SKM-1 treated with dmso at 0.1 percent for 144 hours (cell line): ENCODE results near the gene SYNE2.
"Not testable (repeated sequence)": the region's sequence is repeated elsewhere in the genome, so short reads cannot be mapped to it uniquely, and the experiment has no call there.

Source experiments
- DNase-seq: peaks from one replicate; lab custom pipeline; 2025; ENCODE audit not compliant: unreplicated experiment; lab: John Stamatoyannopoulos, UW

Gene SYNE2

GRCh38 chr14:64117671-64118402 lies 265.0 kb downstream of the SYNE2 start:
- no peak for DNase-seq

- not testable (repeated sequence) for DNase-seq
Observed at GRCh38 chr14:64118403-64118742, 265.6 kb downstream of the SYNE2 start.

- no peak for DNase-seq
Observed at GRCh38 chr14:64118892-64119291, 266.1 kb downstream of the SYNE2 start.

- no peak for DNase-seq
Observed at GRCh38 chr14:64119500-64119899, 266.7 kb downstream of the SYNE2 start.

GRCh38 chr14:64119980-64120379 lies 267.2 kb downstream of the SYNE2 start:
- DNase-seq, result no peak

- DNase-seq, result no peak
Observed at GRCh38 chr14:64123241-64123822, 270.5 kb downstream of the SYNE2 start.

- no peak for DNase-seq
Observed at GRCh38 chr14:64125270-64125669, 272.5 kb downstream of the SYNE2 start.

- DNase-seq, result no peak
Observed at GRCh38 chr14:64126548-64126947, 273.7 kb downstream of the SYNE2 start.

- no peak for DNase-seq
Observed at GRCh38 chr14:64137657-64138290, 285.0 kb downstream of the SYNE2 start.

- no peak for DNase-seq
Observed at GRCh38 chr14:64147126-64147790, 294.5 kb downstream of the SYNE2 start.

GRCh38 chr14:64149921-64150320 lies 297.1 kb downstream of the SYNE2 start:
- no peak for DNase-seq

- DNase-seq, result no peak
Observed at GRCh38 chr14:64158608-64159007, 305.8 kb downstream of the SYNE2 start.

- no peak for DNase-seq
Observed at GRCh38 chr14:64159588-64159987, 306.8 kb downstream of the SYNE2 start.

- no peak for DNase-seq
Observed at GRCh38 chr14:64170181-64170580, 317.4 kb downstream of the SYNE2 start.

GRCh38 chr14:64174922-64175782 lies 322.3 kb downstream of the SYNE2 start:
- DNase-seq, result no peak

GRCh38 chr14:64176330-64176729 lies 323.5 kb downstream of the SYNE2 start:
- DNase-seq, result no peak

- DNase-seq, result no peak
Observed at GRCh38 chr14:64178814-64179213, 326.0 kb downstream of the SYNE2 start.

- DNase-seq, result not testable (repeated sequence)
Observed at GRCh38 chr14:64182908-64183307, 330.1 kb downstream of the SYNE2 start.

- no peak for DNase-seq
Observed at GRCh38 chr14:64184103-64184729, 331.4 kb downstream of the SYNE2 start.

GRCh38 chr14:64185184-64185583 lies 332.4 kb downstream of the SYNE2 start:
- no peak for DNase-seq
